HCT116 (cell line): ENCODE data around the gene CNNM4. TPM values are rescaled to one million over a fixed set of nuclear protein-coding genes. Genes with fewer than 3 reads are reported as not detected.

Experiments
- ATAC-seq: fragments of 200-7000 bp; cut with Tn5 transposase; 2 replicates; pipeline ENCODE4 v1.9.1; 2020; ENCODE audit warnings: mild to moderate bottlenecking, moderate library complexity
- BruUV-seq: library from RNA; stranded (reverse); fragments of 400-500 nt; replicated peaks from 2 replicates; lab custom pipeline; 2021; lab: Mats Ljungman, UMichigan
- CTCF ChIA-PET: fragments of 300-600 bp; sonication (Branson Sonifier 250); formaldehyde crosslinking; loops from one replicate; lab custom pipeline; 2021; ENCODE audit warnings: antibody characterized with exemption; lab: Charles Lee
- POLR2A ChIA-PET: fragments of 300-600, 350-600 bp; sonication (Branson Sonifier 250); formaldehyde crosslinking; loops from one replicate; lab custom pipeline; 2021; ENCODE audit warnings: antibody characterized with exemption; lab: Charles Lee
- RAD21 ChIA-PET, 2 experiments: fragments of 300-600 bp; sonication (Branson Sonifier 250); formaldehyde crosslinking; loops; one replicate each; lab custom pipeline; 2023; ENCODE audit warnings: low total read pairs in 2 of 2; ENCODE audit not compliant: uncharacterized antibody in 2 of 2, unreplicated experiment in 2 of 2, low non-redundant PET in 1 of 2; lab: Charles Lee
- DNase-seq: peaks from one replicate; pipeline ENCODE4 v3.0.0-alpha.2; 2010; ENCODE audit warnings: low read depth, low spot score
- H2AFZ ChIP-seq: fragments of 200-600 bp; shearing (Covaris generic), sonication (generic); 2 replicates; pipeline ENCODE4 v1.6.1; 2017; ENCODE audit warnings: low read depth, mixed run types, mixed read lengths, antibody characterized with exemption, low read length; ENCODE audit not compliant: poor library complexity, severe bottlenecking
- H3K27ac ChIP-seq: 2 replicates; pipeline ENCODE4 v1.5.1; 2012; ENCODE audit warnings: low read depth, low read length
- H3K27me3 ChIP-seq: fragments of 200-600 bp; sonication (generic); 2 replicates; pipeline ENCODE4 v1.6.1; 2016; ENCODE audit warnings: mixed run types, low read length, mixed read lengths; ENCODE audit not compliant: insufficient read depth
- H3K36me3 ChIP-seq, 2 experiments: fragments of 200-500 bp in 1 of 2; fragments of 200-600 bp in 1 of 2; sonication (Bioruptor generic) in 1 of 2; sonication (generic) in 1 of 2; 2 replicates each; pipeline versions ENCODE4 v1.5.1 to v1.6.1; 2014 to 2016; ENCODE audit warnings: low read length in 2 of 2, inconsistent platforms in 1 of 2, mixed read lengths in 1 of 2, mixed run types in 1 of 2; ENCODE audit not compliant: insufficient read depth in 2 of 2, control insufficient read depth in 1 of 2
- H3K4me1 ChIP-seq, 2 experiments: fragments of 200-600 bp in 1 of 2; sonication (generic) in 1 of 2; 2 replicates each; pipeline versions ENCODE4 v1.5.1 to v1.6.1; 2012 to 2017; ENCODE audit warnings: low read length in 2 of 2, inconsistent platforms in 1 of 2, mild to moderate bottlenecking in 1 of 2, mixed read lengths in 1 of 2, mixed run types in 1 of 2, moderate library complexity in 1 of 2; ENCODE audit not compliant: insufficient read depth in 2 of 2, control insufficient read depth in 1 of 2
- H3K4me2 ChIP-seq: fragments of 200-600 bp; sonication (generic); 2 replicates; pipeline ENCODE4 v1.6.1; 2017; ENCODE audit warnings: mixed run types, low read length, mixed read lengths
- H3K4me3 ChIP-seq, 2 experiments: fragments of 200-600 bp in 1 of 2; sonication (generic) in 1 of 2; replicated peaks in 1 of 2; 2 replicates each; pipeline ENCODE4 v1.5.1; 2011 to 2016; ENCODE audit warnings: low read length in 2 of 2, control low read depth in 1 of 2, low read depth in 1 of 2, mild to moderate bottlenecking in 1 of 2, mixed read lengths in 1 of 2, mixed run types in 1 of 2
- H3K79me2 ChIP-seq: fragments of 200-600 bp; sonication (generic); 2 replicates; pipeline ENCODE4 v1.6.1; 2017; ENCODE audit warnings: mild to moderate bottlenecking, mixed run types, low read length, moderate library complexity, mixed read lengths; ENCODE audit not compliant: insufficient read depth
- H3K9ac ChIP-seq: fragments of 200-600 bp; sonication (generic); 2 replicates; pipeline ENCODE4 v1.6.1; 2016; ENCODE audit warnings: low read length, mixed read lengths
- H3K9me2 ChIP-seq: fragments of 200-600 bp; sonication (generic), shearing (Covaris generic); 2 replicates; pipeline ENCODE4 v1.6.1; 2017; ENCODE audit warnings: mixed run types, mild to moderate bottlenecking, moderate library complexity; ENCODE audit not compliant: insufficient read depth
- H3K9me3 ChIP-seq, 2 experiments: fragments of 200-500 bp in 1 of 2; fragments of 200-600 bp in 1 of 2; sonication (Bioruptor generic) in 1 of 2; sonication (generic) in 1 of 2; 2 replicates each; pipeline ENCODE4 v1.6.1; 2014 to 2017; ENCODE audit warnings: low read length in 2 of 2, mixed read lengths in 2 of 2, inconsistent platforms in 1 of 2, low read depth in 1 of 2, mild to moderate bottlenecking in 1 of 2, mixed run types in 1 of 2, moderate library complexity in 1 of 2; ENCODE audit not compliant: control insufficient read depth in 1 of 2, insufficient read depth in 1 of 2
- H4K20me1 ChIP-seq: fragments of 200-600 bp; sonication (generic), shearing (Covaris generic); 2 replicates; pipeline ENCODE4 v1.6.1; 2017; ENCODE audit warnings: mixed run types, mild to moderate bottlenecking, moderate library complexity; ENCODE audit not compliant: insufficient read depth
- ATF3 ChIP-seq: IDR thresholded peaks from 2 replicates; pipeline ENCODE4 v1.6.1; 2012
- CTCF ChIP-seq, 3 experiments: fragments of 200-600 bp in 1 of 3; sonication (generic) in 1 of 3; IDR thresholded peaks in 2 of 3; conservative IDR thresholded peaks in 1 of 3; 2 replicates each; pipeline ENCODE4 v1.5.1; 2012 to 2017; ENCODE audit warnings: low read depth in 2 of 3, low read length in 2 of 3, antibody characterized with exemption in 1 of 3, borderline replicate concordance in 1 of 3, control low read depth in 1 of 3, mild to moderate bottlenecking in 1 of 3, mixed read lengths in 1 of 3, mixed run types in 1 of 3, moderate library complexity in 1 of 3; ENCODE audit not compliant: insufficient read depth in 1 of 3
- ELF1 ChIP-seq: IDR thresholded peaks from 2 replicates; pipeline ENCODE4 v1.6.1; 2012; ENCODE audit warnings: low read depth, borderline replicate concordance
- JUND ChIP-seq: IDR thresholded peaks from 2 replicates; pipeline ENCODE4 v1.6.1; 2012
- MAX ChIP-seq: IDR thresholded peaks from 2 replicates; pipeline ENCODE4 v1.6.1; 2012
- POLR2A ChIP-seq: IDR thresholded peaks from 2 replicates; pipeline ENCODE4 v1.7.0; 2011; ENCODE audit warnings: borderline replicate concordance; ENCODE audit not compliant: insufficient read depth, insufficient read length; ENCODE audit errors: extremely low read depth
- RAD21 ChIP-seq: IDR thresholded peaks from 2 replicates; pipeline ENCODE4 v1.6.1; 2012; ENCODE audit warnings: low read depth, mild to moderate bottlenecking
- SP1 ChIP-seq: IDR thresholded peaks from 2 replicates; pipeline ENCODE4 v1.6.1; 2012; ENCODE audit warnings: low read depth
- TCF7L2 ChIP-seq: IDR thresholded peaks from 2 replicates; pipeline ENCODE4 v1.7.0; 2011; ENCODE audit warnings: borderline replicate concordance, inconsistent platforms; ENCODE audit not compliant: insufficient read depth, insufficient read length; ENCODE audit errors: extremely low read depth
- YY1 ChIP-seq: IDR thresholded peaks from 2 replicates; pipeline ENCODE4 v1.6.1; 2011; ENCODE audit warnings: low read length, low read depth, moderate library complexity, mild to moderate bottlenecking; ENCODE audit not compliant: insufficient replicate concordance; ENCODE audit errors: extremely low read depth
- ZBTB33 ChIP-seq: IDR thresholded peaks from 2 replicates; pipeline ENCODE4 v1.6.1; 2011; ENCODE audit warnings: mild to moderate bottlenecking, low read length, moderate library complexity; ENCODE audit not compliant: insufficient replicate concordance; ENCODE audit errors: extremely low read depth
- ZFX ChIP-seq: fragments of 450-650 bp; IDR thresholded peaks from 2 replicates; pipeline ENCODE4 v1.6.1; 2017
- intact Hi-C: fragments of 100-400 bp; cut with micrococcal nuclease; formaldehyde crosslinking; loops from 2 replicates; pipeline ENCODE4 v1.10.0; 2022
- total RNA-seq: library from RNA; stranded (reverse); gene quantifications from one replicate; pipeline ENCODE4 v1.2.1, GENCODE V29; 2021; ENCODE audit not compliant: unreplicated experiment

CNNM4 gene
- total RNA-seq, 1 experiment from 2014 or later: 7.9 TPM

GRCh38 chr2:96853321-96853720, 92.6 kb downstream of the CNNM4 start:
- ChIA-PET RAD21 (no interaction called here), POLR2A (no interaction called here), CTCF (no interaction called here)
- peaks cover 30% of the 10 kb centered on the region for H3K79me2 ChIP-seq
- TF ChIP-seq POLR2A (no peak), MAX (no peak), ATF3 (no peak), JUND (no peak), ELF1 (no peak), ZBTB33 (no peak), TCF7L2 (no peak), ZFX (no peak), YY1 (no peak), RAD21 (no peak), SP1 (no peak), CTCF (IDR thresholded peaks at IDR 0.05 in 2 of 3, conservative IDR thresholded peaks at IDR 0.05 in 1 of 3; ENCODE audit: borderline replicate concordance in 1 of 3, insufficient read depth in 1 of 3, low read depth in 2 of 3, low read length in 2 of 3) (no peak)
- no peaks in the 10 kb centered on the region for H3K9me3 ChIP-seq
- peaks cover 3 to 13% of the 10 kb centered on the region in 2 experiments; a peak in 3 of 4 replicates for H3K4me1 ChIP-seq
- H3K36me3 ChIP-seq: peaks cover 13 to 16% of the 10 kb centered on the region in 2 experiments; a peak in 3 of 4 replicates
- H3K27me3 ChIP-seq: no peaks in the 10 kb centered on the region
- no peak overlapping the region for H3K27ac ChIP-seq
- no peak overlapping the region for H3K4me3 ChIP-seq
- no peak overlapping the region for H3K9ac ChIP-seq
- H3K9me2 ChIP-seq: no peaks in the 10 kb centered on the region
- BruUV-seq: no TSS peak
- H3K4me2 ChIP-seq: no peak overlapping the region
- no peaks in the 10 kb centered on the region for H4K20me1 ChIP-seq
- no peak overlapping the region for H2AFZ ChIP-seq
- no peak for ATAC-seq
- intact Hi-C loops: no loop called here
- DNase-seq: no peak
